Mucosa of gallbladder (tissue), 1 donor: ENCODE results near the gene GATAD2B. TPM values are rescaled to one million over a fixed set of nuclear protein-coding genes. Genes with fewer than 3 reads are reported as not detected.

Experiments used
- total RNA-seq: library from RNA; stranded (reverse); gene quantifications from one replicate; pipeline ENCODE4 v1.2.1, GENCODE V29; 2021
- donor health status: DM: no; HTN: no; CAD: no.

GATAD2B gene
- total RNA-seq, 1 donor from 2014 or later, result 42.5 TPM

Other genes with a start within 250 kb of the GATAD2B start
- 8.8 TPM for gene NPR1, start 244.3 kb downstream of the GATAD2B start, total RNA-seq
- 72.9 TPM for gene INTS3, start 194.9 kb downstream of the GATAD2B start, total RNA-seq
- gene SLC27A3, start 147.6 kb downstream of the GATAD2B start, total RNA-seq, result 22.1 TPM
- gene DENND4B, start 23.7 kb upstream of the GATAD2B start, total RNA-seq, result 65.2 TPM
- 60.6 TPM for gene CRTC2, start 35.6 kb upstream of the GATAD2B start, total RNA-seq
- 119 TPM for gene SLC39A1, start 40.6 kb upstream of the GATAD2B start, total RNA-seq
- 18.5 TPM for gene CREB3L4, start 44.9 kb upstream of the GATAD2B start, total RNA-seq
- 144 TPM for gene JTB, start 54.7 kb upstream of the GATAD2B start, total RNA-seq
- 112 TPM for gene RAB13, start 63.4 kb upstream of the GATAD2B start, total RNA-seq
- 1,416 TPM for gene RPS27, start 67.8 kb upstream of the GATAD2B start, total RNA-seq
- gene NUP210L, start 232.1 kb upstream of the GATAD2B start, total RNA-seq, result 0.06 TPM